GM18502 (cell line): ENCODE results near the gene KIF22.
"Not testable (repeated sequence)": the region's sequence is repeated elsewhere in the genome, so short reads cannot be mapped to it uniquely, and the experiment has no call there.

Experiments used
- ATAC-seq: cut with Tn5 transposase; IDR thresholded peaks from one replicate; pipeline ENCODE4 v1.9.1; 2021; ENCODE audit warnings: mild to moderate bottlenecking; ENCODE audit not compliant: unreplicated experiment, poor library complexity

Gene KIF22

GRCh38 chr16:29790183-29790948 lies at the start of gene KIF22:
Gene KIF22, plus strand, starts transcription at chr16:29790751. Its CDS starts 9 bp downstream, at chr16:29790760.
- peak; percentile 93 for ATAC-seq

GRCh38 chr16:29742683-29743275 lies 47.8 kb upstream of the KIF22 start:
- no peak for ATAC-seq

- no peak for ATAC-seq
Observed at GRCh38 chr16:29743475-29743826, 47.1 kb upstream of the KIF22 start.

GRCh38 chr16:29743827-29744531 lies 46.6 kb upstream of the KIF22 start:
- ATAC-seq: no peak

GRCh38 chr16:29744541-29745101 lies 45.9 kb upstream of the KIF22 start:
- no peak for ATAC-seq

- peak; percentile 44 for ATAC-seq
Observed at GRCh38 chr16:29745121-29745852, 45.3 kb upstream of the KIF22 start.

- peak; percentile 78 for ATAC-seq
Observed at GRCh38 chr16:29745853-29746345, 44.7 kb upstream of the KIF22 start, which contains the start of gene C16orf54. Gene C16orf54, minus strand, starts transcription at chr16:29745990. Its CDS starts 1,039 bp downstream, at chr16:29744951.

- ATAC-seq: not testable (repeated sequence)
Observed at GRCh38 chr16:29746518-29746917, 44.0 kb upstream of the KIF22 start.

- ATAC-seq: no peak
Observed at GRCh38 chr16:29747947-29748759, 42.4 kb upstream of the KIF22 start.

- ATAC-seq: not testable (repeated sequence)
Observed at GRCh38 chr16:29748760-29749149, 41.8 kb upstream of the KIF22 start.

- no peak for ATAC-seq
Observed at GRCh38 chr16:29753516-29753915, 37.0 kb upstream of the KIF22 start.

- no peak for ATAC-seq
Observed at GRCh38 chr16:29756654-29757053, 33.9 kb upstream of the KIF22 start.

GRCh38 chr16:29757086-29757485 lies 33.5 kb upstream of the KIF22 start:
- ATAC-seq: not testable (repeated sequence)

- ATAC-seq: no peak
Observed at GRCh38 chr16:29757950-29758466, 32.5 kb upstream of the KIF22 start.

GRCh38 chr16:29760567-29761279 lies 29.8 kb upstream of the KIF22 start:
- no peak for ATAC-seq

GRCh38 chr16:29761280-29761651 lies 29.3 kb upstream of the KIF22 start:
- not testable (repeated sequence) for ATAC-seq

- ATAC-seq: no peak
Observed at GRCh38 chr16:29761882-29762281, 28.7 kb upstream of the KIF22 start.

- ATAC-seq: no peak
Observed at GRCh38 chr16:29763326-29763725, 27.2 kb upstream of the KIF22 start.
